ENCODE data around the gene HARS1.
"Not testable (repeated sequence)": the region's sequence is repeated elsewhere in the genome, so short reads cannot be mapped to it uniquely, and the experiment has no call there.

Gene HARS1

DNA sequence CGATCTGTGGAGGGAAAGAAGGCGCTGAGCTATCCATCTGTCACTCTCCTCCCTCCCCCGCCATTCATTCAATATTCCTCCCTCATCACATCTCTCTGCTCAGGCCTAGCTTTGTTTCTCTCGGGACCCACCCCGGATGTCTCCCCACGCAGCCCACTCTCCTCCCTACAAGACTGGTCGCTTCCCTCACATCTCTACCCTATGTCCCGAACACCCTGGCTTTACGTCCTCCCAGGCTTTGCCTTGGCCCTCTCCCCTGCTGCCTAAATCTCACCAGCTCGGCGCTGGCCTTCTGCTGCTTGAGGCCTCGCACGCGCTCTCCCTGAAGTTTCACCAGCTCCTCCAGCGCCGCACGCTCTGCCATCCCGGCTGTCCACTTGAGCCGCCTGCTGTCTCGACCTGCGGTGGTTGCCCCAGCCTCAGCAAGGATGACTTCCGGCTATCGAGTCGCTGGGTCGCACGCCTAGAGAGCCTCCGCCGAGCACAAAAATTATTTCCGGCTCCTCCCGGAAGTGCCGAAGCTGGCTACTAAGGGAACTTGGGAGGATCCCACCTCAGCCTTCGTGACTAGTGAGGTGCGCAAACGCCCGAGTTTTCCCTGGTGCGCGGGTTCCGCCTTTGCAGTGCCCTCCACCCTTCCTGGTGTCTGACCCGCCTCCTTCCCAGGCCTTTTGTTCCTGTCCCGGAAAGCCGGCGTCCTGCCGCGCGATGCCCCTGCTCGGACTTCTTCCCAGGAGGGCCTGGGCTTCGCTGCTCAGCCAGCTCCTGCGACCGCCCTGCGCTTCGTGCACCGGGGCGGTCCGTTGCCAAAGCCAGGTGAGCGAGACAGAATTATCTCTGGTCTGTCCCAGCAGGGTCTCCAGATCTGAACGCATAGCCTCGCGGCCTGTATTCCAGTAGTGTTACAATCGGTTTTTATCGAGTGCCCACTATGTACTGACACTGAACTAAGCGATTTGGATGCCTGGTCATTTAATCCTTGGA lies at the start of gene HARS1, which contains the start of gene HARS2:
Gene HARS1, minus strand, starts transcription at position 430 of the 984 bp plus-strand sequence. Its CDS starts 66 bp downstream, at position 364.
Gene HARS2, plus strand, starts transcription at position 515 of the 984 bp plus-strand sequence. Its CDS starts 194 bp downstream, at position 709.
- DNase-seq: peak; percentile 86 to 92

- DNase-seq: no peak
These were observed 46.3 kb upstream of the HARS1 start for GRCh38 chr5:140737486-140737885.

DNA sequence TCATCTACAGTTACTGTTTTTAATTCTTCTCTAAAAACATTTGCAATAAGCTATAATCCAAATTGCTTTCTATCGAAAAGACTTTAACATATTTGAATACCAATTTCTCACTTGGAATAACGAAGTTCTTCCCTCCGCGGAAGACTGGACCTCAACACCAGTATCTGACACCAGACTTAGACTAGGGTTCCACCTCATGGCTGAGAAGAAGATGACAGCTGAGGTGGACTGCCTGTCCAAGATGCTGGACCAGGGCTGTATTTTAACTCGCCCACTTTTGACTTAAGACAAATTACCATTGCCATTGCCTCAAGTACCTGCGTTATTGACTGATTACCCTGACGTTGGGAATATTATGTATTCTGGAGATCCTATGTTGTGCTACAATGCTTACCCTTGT lies 43.2 kb upstream of the HARS1 start:
- peak in 1 of 2 experiments; percentile 4 for DNase-seq

DNA sequence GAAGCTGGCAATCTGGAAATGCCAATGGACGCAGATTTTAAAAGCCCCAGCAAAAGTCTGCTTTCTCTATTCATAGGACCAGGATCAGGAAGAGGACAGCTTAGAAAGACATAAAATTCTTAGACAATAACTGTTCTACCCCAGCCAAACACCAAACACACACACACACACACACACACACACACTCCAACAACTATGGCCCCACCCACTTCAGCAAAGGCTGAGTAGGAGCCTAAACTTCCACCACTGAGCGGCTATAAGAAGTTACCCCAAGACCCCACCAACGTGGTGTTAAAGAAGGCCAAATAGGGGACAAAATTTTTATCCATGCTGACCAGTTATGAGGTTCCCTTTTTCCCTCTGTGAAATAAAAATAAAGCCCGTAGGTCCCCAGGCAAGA lies 41.9 kb upstream of the HARS1 start:
- DNase-seq: no peak

GRCh38 chr5:140725799-140726471 lies 34.8 kb upstream of the HARS1 start:
- peak in 1 of 2 experiments; percentile 5 for DNase-seq

DNA sequence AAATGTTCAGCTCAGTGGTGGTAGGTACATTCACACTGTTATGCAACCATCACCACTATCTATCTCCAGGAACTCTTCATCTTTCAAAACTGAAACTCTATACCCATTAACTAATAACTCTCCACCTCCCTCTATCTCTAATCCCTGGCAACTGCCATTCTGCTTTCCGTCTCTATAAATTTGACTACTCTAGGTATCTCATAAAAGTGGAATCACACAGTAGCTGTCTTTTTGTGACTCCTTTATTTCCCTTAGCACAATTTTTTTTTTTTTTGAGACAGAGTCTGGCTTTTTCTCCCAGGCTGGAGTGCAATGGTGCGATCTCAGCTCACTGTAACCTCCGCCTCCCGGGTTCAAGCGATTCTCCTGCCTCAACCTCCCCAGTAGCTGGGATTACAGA lies 30.2 kb upstream of the HARS1 start:
- DNase-seq: not testable (repeated sequence)

DNA sequence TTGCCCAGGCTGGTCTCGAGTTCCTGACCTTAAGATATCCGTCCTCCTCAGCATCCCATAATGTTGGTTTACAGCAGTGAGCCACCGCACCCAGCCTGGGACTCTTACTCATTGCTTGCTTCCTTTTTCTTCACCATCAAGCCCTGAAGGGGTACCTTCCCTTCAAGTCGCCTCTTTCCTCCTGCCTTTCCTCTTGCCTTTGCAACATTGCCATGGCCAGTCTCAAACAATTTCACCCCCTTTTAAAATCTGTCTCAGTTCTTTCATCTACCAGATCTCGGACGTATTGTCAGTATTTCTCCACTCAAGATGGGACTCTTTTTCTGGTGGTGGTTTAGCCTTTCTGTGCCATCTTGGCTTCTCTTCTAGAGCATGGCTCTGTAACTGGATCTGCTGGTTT lies 29.6 kb upstream of the HARS1 start:
- not testable (repeated sequence) for DNase-seq

GRCh38 chr5:140718266-140718592 lies 27.1 kb upstream of the HARS1 start:
- no peak for DNase-seq

- DNase-seq: not testable (repeated sequence)
These were observed 25.1 kb upstream of the HARS1 start for GRCh38 chr5:140716238-140716637.

DNA sequence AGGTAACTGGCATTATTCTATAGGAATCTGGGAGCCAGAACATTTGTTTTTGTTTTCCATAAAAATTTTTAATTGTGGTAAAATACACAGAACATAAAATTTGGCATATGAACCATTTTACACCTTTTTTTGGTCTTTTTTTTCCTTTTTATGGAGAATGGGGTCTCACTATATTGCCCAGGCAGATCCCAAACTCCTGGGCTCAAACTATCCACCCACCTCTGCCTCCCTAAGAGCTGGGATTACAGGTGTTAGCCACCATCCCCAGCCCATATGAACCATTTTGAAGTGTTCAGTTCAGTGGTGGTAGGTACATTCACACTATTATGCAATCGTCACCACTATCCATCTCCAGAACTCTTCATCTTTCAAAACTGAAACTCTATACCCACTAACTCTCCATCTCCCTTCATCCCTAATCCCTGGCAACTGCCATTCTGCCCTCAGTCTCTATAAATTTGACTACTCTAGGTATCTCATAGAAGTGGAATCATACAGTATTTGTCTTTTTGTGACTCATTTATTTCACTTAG lies 22.5 kb upstream of the HARS1 start:
- DNase-seq: no peak

DNA sequence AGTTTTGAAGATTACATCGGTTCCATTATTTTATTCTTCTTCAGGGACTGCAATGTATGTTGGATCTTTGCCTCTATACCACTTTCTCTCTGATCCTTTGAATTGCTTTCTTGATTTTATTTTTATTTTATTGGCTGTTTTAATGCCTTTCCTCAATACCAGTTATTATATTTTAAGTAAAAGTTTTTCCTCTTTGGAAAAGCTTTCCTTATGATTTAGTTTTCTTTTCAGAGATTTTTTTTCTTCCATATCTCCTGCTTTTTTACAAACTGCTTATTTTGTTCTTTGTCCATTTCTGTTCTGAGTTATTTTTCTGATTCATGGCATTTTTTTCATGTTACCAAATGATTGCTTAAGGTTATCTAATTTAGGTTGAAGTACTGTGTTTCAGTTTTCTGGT lies 20.6 kb upstream of the HARS1 start:
- DNase-seq: no peak

DNA sequence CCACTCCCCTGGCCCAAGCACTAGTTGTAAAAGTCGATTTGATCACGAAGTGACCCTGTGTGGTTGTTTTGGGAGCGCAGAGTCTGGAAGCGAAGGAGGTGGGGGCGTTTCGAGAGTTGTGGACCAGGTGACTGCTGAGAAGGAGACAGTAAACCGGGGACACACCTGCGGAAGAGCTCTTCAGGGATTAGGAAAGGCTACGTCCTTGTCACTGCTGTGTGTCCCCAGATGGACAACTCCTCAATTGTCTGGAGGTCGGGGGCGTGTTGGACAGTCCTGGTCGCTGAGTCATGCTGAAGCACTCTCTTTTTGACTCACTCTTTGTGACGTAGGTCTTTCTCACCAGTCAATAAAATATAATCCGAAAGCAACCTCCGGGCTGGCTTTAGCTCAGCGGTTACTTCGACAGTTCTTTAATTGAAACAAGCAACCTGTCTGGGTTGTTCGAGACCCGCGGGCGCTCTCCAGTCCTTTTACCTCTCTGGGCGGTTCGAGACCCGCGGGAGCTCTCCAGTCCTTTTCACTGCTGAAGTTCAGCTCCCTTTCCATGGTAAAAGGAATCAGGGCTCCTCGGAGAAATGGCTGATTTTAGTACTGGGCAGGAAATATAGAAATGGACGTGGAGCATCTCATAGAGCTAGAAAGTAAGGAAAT lies 19.9 kb upstream of the HARS1 start:
- peak; percentile 73 to 86 for DNase-seq

- DNase-seq: not testable (repeated sequence)
These were observed 17.6 kb upstream of the HARS1 start for GRCh38 chr5:140708787-140709186.

- no peak for DNase-seq
These were observed 16.6 kb upstream of the HARS1 start for GRCh38 chr5:140707812-140708211.

- DNase-seq: peak; percentile 87 to 96
These were observed 9.3 kb upstream of the HARS1 start, which contains the start of gene ZMAT2 for GRCh38 chr5:140700177-140701144. Gene ZMAT2 (plus strand): TSS chr5:140700447. CDS start chr5:140700461, 14 bp downstream.

DNA sequence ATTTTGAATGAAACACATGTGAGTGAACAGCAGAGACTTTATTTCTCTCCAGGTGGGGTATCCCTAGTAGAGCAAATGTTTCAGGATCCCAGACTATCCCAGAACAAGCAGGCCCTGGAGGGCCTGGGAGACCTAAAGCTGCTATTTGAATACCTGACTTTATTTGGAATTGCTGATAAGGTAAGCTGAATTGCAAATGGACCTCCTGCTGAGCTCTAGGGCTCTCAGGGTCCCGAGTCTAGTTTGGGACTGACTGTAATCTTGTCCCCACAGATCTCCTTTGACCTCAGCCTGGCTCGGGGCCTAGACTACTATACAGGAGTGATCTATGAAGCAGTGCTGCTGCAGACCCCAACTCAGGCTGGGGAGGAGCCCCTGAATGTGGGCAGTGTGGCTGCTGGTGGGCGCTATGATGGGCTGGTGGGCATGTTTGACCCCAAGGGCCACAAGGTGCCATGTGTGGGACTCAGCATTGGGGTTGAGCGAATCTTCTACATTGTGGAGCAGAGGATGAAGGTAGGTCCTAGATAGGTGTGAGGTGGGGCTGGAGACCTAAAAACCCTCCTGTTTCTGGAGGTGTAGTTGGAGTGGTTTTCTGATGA lies 5.8 kb upstream of the HARS1 start:
- no peak for DNase-seq

- no peak for DNase-seq
These were observed 3.1 kb upstream of the HARS1 start for GRCh38 chr5:140694276-140694675.

DNA sequence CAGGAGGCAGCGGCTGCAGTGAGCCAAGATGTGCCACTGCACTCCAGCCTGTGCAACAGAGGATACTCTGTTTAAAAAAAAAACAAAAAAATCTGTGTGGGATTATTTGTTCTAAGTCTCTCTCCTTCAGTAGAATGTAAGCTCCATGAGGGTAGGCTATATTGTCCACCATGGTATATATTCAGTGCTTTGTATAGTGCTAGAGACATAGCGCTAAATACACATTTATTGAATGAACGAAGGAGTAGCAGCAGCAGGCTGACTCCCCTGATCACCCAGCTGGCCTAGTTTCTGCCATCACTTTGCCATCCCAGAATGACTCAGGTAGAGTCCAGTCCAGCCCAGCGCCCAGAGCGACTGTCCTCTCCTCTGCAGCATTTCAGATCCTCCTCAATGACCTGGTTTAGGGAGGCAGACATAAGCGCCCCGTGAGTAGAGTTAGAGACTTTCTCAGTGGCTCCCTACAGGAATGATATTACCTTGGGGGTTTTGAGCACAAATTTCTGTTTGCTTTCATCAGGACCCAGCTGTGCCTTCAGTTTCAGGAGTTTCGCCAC lies 716 bp downstream of the HARS1 start:
- no peak for DNase-seq

DNA sequence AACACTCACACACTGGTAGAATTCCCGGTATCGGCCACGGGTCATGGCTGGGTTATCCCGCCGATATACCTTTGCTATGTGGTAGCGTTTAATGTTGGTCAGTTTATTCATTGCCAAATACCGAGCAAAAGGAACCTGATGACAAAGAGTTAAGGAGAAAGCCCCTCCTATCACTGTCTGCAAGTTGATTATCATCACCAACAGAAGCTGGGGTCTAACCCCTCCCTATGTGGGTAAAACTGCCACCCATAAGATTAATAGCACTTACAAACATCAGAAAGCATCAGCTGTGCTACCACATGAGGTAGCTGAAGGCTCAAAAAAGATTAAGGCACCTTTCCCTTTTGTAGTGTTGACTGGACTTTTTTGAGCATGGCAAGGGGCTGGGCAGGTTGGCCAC lies 12.2 kb downstream of the HARS1 start:
- DNase-seq: no peak

GRCh38 chr5:140677947-140678346 lies 13.2 kb downstream of the HARS1 start:
- no peak for DNase-seq

GRCh38 chr5:140674629-140675028 lies 16.5 kb downstream of the HARS1 start:
- no peak for DNase-seq

Data from NCI-H2081 (cell line).